C4-2B (cell line): Measurements from ENCODE around the gene BET1L.

Experiments used
- H3K27ac ChIP-seq: fragments of 450-650 bp; 2 replicates; pipeline ENCODE4 v1.5.1; 2017
- CTCF ChIP-seq: fragments of 450-650 bp; conservative IDR thresholded peaks from 2 replicates; pipeline ENCODE4 v1.5.1; 2017; ENCODE audit warnings: mild to moderate bottlenecking
- ZFX ChIP-seq: fragments of 450-650 bp; IDR thresholded peaks from 2 replicates; pipeline ENCODE4 v1.6.1; 2017

The BET1L gene

GRCh38 chr11:204587-205109 lies 2.6 kb downstream of the BET1L start:
- no peak overlapping the region for H3K27ac ChIP-seq
- no peak for TF ChIP-seq ZFX

GRCh38 chr11:203945-204586 lies 3.1 kb downstream of the BET1L start:
- TF ChIP-seq CTCF (no peak), ZFX (no peak)
- no peak overlapping the region for H3K27ac ChIP-seq

GRCh38 chr11:203056-203944 lies 3.9 kb downstream of the BET1L start:
- TF ChIP-seq ZFX = no peak
- no peak for TF ChIP-seq CTCF
- H3K27ac ChIP-seq = no peak overlapping the region

GRCh38 chr11:202490-202889 lies 4.7 kb downstream of the BET1L start:
- TF ChIP-seq ZFX = no peak
- no peak for TF ChIP-seq CTCF
- H3K27ac ChIP-seq = no peak overlapping the region

GRCh38 chr11:201966-202365 lies 5.2 kb downstream of the BET1L start:
- H3K27ac ChIP-seq = no peak overlapping the region
- TF ChIP-seq ZFX (no peak), CTCF (no peak)

GRCh38 chr11:200224-201003 lies 6.8 kb downstream of the BET1L start:
- TF ChIP-seq ZFX = no peak
- no peak for TF ChIP-seq CTCF
- H3K27ac ChIP-seq = no peak overlapping the region

- TF ChIP-seq CTCF (no peak), ZFX (no peak)
- no peak overlapping the region for H3K27ac ChIP-seq
Measured at GRCh38 chr11:199782-200181, 7.4 kb downstream of the BET1L start.
